MM.1S (cell line): Measurements from ENCODE around the gene RAB20.

Experiments used
- CTCF ChIP-seq: fragments of 300-600 bp; sonication (generic); IDR thresholded peaks from 2 replicates; pipeline ENCODE4 v1.5.1; 2016; ENCODE audit warnings: antibody characterized with exemption, low read length, mixed read lengths
- EZH2 ChIP-seq: fragments of 300-600 bp; sonication (generic); optimal IDR thresholded peaks from 2 replicates; pipeline ENCODE3; 2017; ENCODE audit warnings: low read depth, mild to moderate bottlenecking, antibody characterized with exemption, low read length, mixed read lengths
- EZH2phosphoT487 ChIP-seq: fragments of 300-600 bp; sonication (generic); IDR thresholded peaks from 2 replicates; pipeline ENCODE4 v1.6.1; 2018; ENCODE audit warnings: antibody characterized with exemption, low read length

- TF ChIP-seq CTCF, result no peak
- TF ChIP-seq EZH2phosphoT487, result no peak
- TF ChIP-seq EZH2, result no peak
These were observed 42.0 kb downstream of the RAB20 start for GRCh38 chr13:110519506-110519905.
